Sigmoid colon (tissue), 7 donors: ENCODE results near the gene UBR1. TPM values are rescaled to one million over a fixed set of nuclear protein-coding genes. Genes with fewer than 3 reads are reported as not detected.
"Not testable (repeated sequence)": the region's sequence is repeated elsewhere in the genome, so short reads cannot be mapped to it uniquely, and the experiment has no call there.

ENCODE experiments used
- DNase-seq: peaks from one replicate; pipeline ENCODE4 v3.0.0-alpha.2; 2019
- H3K27ac ChIP-seq, 4 donors: fragments of 200-600 bp; sonication (generic); one replicate each; pipeline ENCODE4 v1.5.1; 2016 to 2019; ENCODE audit warnings: mild to moderate bottlenecking in 1 of 4
- H3K27me3 ChIP-seq, 3 donors: fragments of 200-600 bp; sonication (generic); one replicate each; pipeline ENCODE4 v1.5.1; 2019; ENCODE audit warnings: mild to moderate bottlenecking in 1 of 3
- H3K36me3 ChIP-seq, 4 donors: fragments of 200-600 bp; sonication (generic); one replicate each; pipeline ENCODE4 v1.5.1; 2016 to 2019
- H3K4me1 ChIP-seq, 4 donors: fragments of 200-600 bp; sonication (generic); one replicate each; pipeline ENCODE4 v1.5.1; 2017 to 2019
- H3K4me3 ChIP-seq, 4 donors: fragments of 200-600 bp; sonication (generic); one replicate each; pipeline ENCODE4 v1.5.1; 2017 to 2019; ENCODE audit warnings: mild to moderate bottlenecking in 2 of 4, moderate library complexity in 1 of 4
- H3K9me3 ChIP-seq, 4 donors: fragments of 200-600 bp in 3 of 4; sonication (generic) in 3 of 4; one replicate each; pipeline versions ENCODE4 v1.5.1 to v1.6.1; 2013 to 2019
- CTCF ChIP-seq, 4 experiments: fragments of 450-650 bp in 3 of 4; fragments of 200-600 bp in 1 of 4; IDR thresholded peaks; one replicate each; pipeline ENCODE4 v1.5.1; 2016 to 2019; ENCODE audit warnings: antibody characterized with exemption in 4 of 4, mild to moderate bottlenecking in 3 of 4, moderate library complexity in 2 of 4
- EP300 ChIP-seq, 4 donors: sonication (generic); formaldehyde crosslinking; IDR thresholded peaks; one replicate each; pipeline ENCODE4 v1.6.1; 2017; ENCODE audit warnings: antibody characterized with exemption in 4 of 4
- POLR2A ChIP-seq, 2 donors: fragments of 450-650 bp; IDR thresholded peaks; one replicate each; pipeline ENCODE4 v1.6.1; 2016; ENCODE audit warnings: antibody characterized with exemption in 2 of 2, mild to moderate bottlenecking in 2 of 2, moderate library complexity in 2 of 2
- POLR2AphosphoS5 ChIP-seq, 4 donors: sonication (generic); formaldehyde crosslinking; IDR thresholded peaks; one replicate each; pipeline ENCODE4 v1.6.1; 2017; ENCODE audit warnings: antibody characterized with exemption in 4 of 4
- WGBS, 2 donors: extraction: QIAGEN DNeasy Blood & Tissue Kit; methylation state at CpG; one replicate each; pipeline ENCODE4 v1.1.7; 2013; 5-methylcytosine and 5-hydroxymethylcytosine counted together
- intact Hi-C: fragments of 100-400 bp; cut with DNase I; formaldehyde crosslinking; loops from one replicate; pipeline ENCODE4 v1.15.1; 2023
- polyA plus RNA-seq, 3 donors: library from polyadenylated mRNA; stranded (reverse); fragments of 200-250 nt; gene quantifications; one replicate each; pipeline ENCODE4 v1.2.3, GENCODE V29; 2013
- total RNA-seq, 4 donors: library from RNA; depleted of rRNA; stranded (reverse); fragments of >200 nt; gene quantifications; one replicate each; pipeline ENCODE4 v1.1.0, GENCODE V29; 2016
- donor health status: healthy with polysubstance abuse.
- donor health status: Bipolar disorder and iron deficiency.
- donor health status: healthy.

UBR1 gene
- total and polyA plus RNA-seq, 7 donors = 2.4 to 44.7 (median 35.3) TPM

- no peak overlapping the region for H3K4me3 ChIP-seq
- TF ChIP-seq EP300 (IDR thresholded peaks at IDR 0.05) (no peak), CTCF (IDR thresholded peaks at IDR 0.05) (no peak), POLR2AphosphoS5 (IDR thresholded peaks at IDR 0.05) (no peak), POLR2A (IDR thresholded peaks at IDR 0.05) (no peak)
- intact Hi-C loops = no loop called here
- DNase-seq = no peak
- no peaks in the 10 kb centered on the region for H3K27me3 ChIP-seq
- H3K36me3 ChIP-seq = peaks cover 4 to 71% (median 21%) of the 10 kb centered on the region in 4 donors
- no peaks in the 10 kb centered on the region for H3K9me3 ChIP-seq
- no peaks in the 10 kb centered on the region for H3K4me1 ChIP-seq
- WGBS, 2 donors = 95 to 97% methylated on average over 3 of the region's 3 CpGs
- no peak overlapping the region for H3K27ac ChIP-seq
Measured at GRCh38 chr15:43009206-43009605, 96.6 kb downstream of the UBR1 start.

GRCh38 chr15:43008150-43008549 lies 97.7 kb downstream of the UBR1 start:
- Histone ChIP-seq H3K9me3 (no peaks in the 10 kb centered on the region), H3K27me3 (no peaks in the 10 kb centered on the region), H3K4me1 (no peaks in the 10 kb centered on the region), H3K4me3 (no peak overlapping the region), H3K27ac (no peak overlapping the region), H3K36me3 (peaks cover 4 to 75% (median 27%) of the 10 kb centered on the region in 4 donors)
- WGBS, 2 donors = 94 to 98% methylated on average over 14 of the region's 14 CpGs
- DNase-seq = no peak
- intact Hi-C loops = no loop called here
- TF ChIP-seq CTCF (IDR thresholded peaks at IDR 0.05) (no peak), POLR2AphosphoS5 (IDR thresholded peaks at IDR 0.05) (no peak), EP300 (IDR thresholded peaks at IDR 0.05) (no peak), POLR2A (IDR thresholded peaks at IDR 0.05) (no peak)

GRCh38 chr15:43007551-43007950 lies 98.3 kb downstream of the UBR1 start:
- no peaks in the 10 kb centered on the region for H3K27me3 ChIP-seq
- intact Hi-C loops = no loop called here
- no peaks in the 10 kb centered on the region for H3K4me1 ChIP-seq
- no peak for DNase-seq
- TF ChIP-seq EP300 (IDR thresholded peaks at IDR 0.05) (no peak), POLR2AphosphoS5 (IDR thresholded peaks at IDR 0.05) (no peak), CTCF (IDR thresholded peaks at IDR 0.05) (no peak), POLR2A (IDR thresholded peaks at IDR 0.05) (no peak)
- no peak overlapping the region for H3K4me3 ChIP-seq
- 97 to 99% methylated on average over 1 of the region's 1 CpG for WGBS, 2 donors
- H3K9me3 ChIP-seq = no peaks in the 10 kb centered on the region
- H3K27ac ChIP-seq = no peak overlapping the region
- peaks cover 4 to 75% (median 28%) of the 10 kb centered on the region in 4 donors for H3K36me3 ChIP-seq

- H3K4me1 ChIP-seq = no peaks in the 10 kb centered on the region
- TF ChIP-seq CTCF (IDR thresholded peaks at IDR 0.05) = no peak
- no peak for TF ChIP-seq POLR2AphosphoS5 (IDR thresholded peaks at IDR 0.05)
- no peak for TF ChIP-seq EP300 (IDR thresholded peaks at IDR 0.05)
- no peak for TF ChIP-seq POLR2A (IDR thresholded peaks at IDR 0.05)
- no peak for DNase-seq
- no peaks in the 10 kb centered on the region for H3K9me3 ChIP-seq
- intact Hi-C loops = no loop called here
- no peaks in the 10 kb centered on the region for H3K27me3 ChIP-seq
- H3K4me3 ChIP-seq = no peak overlapping the region
- 96 to 97% methylated on average over 3 of the region's 3 CpGs for WGBS, 2 donors
- H3K36me3 ChIP-seq = peaks cover 4 to 76% (median 31%) of the 10 kb centered on the region in 4 donors
- no peak overlapping the region for H3K27ac ChIP-seq
Measured at GRCh38 chr15:43006991-43007390, 98.8 kb downstream of the UBR1 start.

GRCh38 chr15:43004886-43005595 lies 100.8 kb downstream of the UBR1 start:
- peaks cover 4 to 71% (median 30%) of the 10 kb centered on the region in 4 donors for H3K36me3 ChIP-seq
- H3K4me1 ChIP-seq, H3K4me3 ChIP-seq, H3K27me3 ChIP-seq, H3K27ac ChIP-seq, intact Hi-C loops, DNase-seq, H3K9me3 ChIP-seq: not testable (repeated sequence)
- 96% methylated on average over 42 of the region's 42 CpGs for WGBS, 2 donors
